Cardiac fibroblast (primary cell): Measurements from ENCODE around the gene PRPS1L1.

Experiments used
- DNase-seq, 2 donors: peaks; one replicate each; pipeline versions ENCODE4 v3.0.0 to v3.0.0-alpha.2; 2010; ENCODE audit warnings: low read depth in 2 of 2
- H3K4me3 ChIP-seq, 2 donors: replicated peaks in 1 of 2; 1 replicate in 1 of 2; 2 replicates in 1 of 2; pipeline ENCODE4 v1.5.1; 2011; ENCODE audit warnings: low read depth in 2 of 2, low read length in 2 of 2, mild to moderate bottlenecking in 2 of 2, moderate library complexity in 1 of 2
- CTCF ChIP-seq: IDR thresholded peaks from one replicate; pipeline ENCODE4 v1.5.1; 2011; ENCODE audit warnings: low read depth, mild to moderate bottlenecking, low read length, inconsistent platforms

The PRPS1L1 gene

GRCh38 chr7:18053941-18054340 is 26.3 kb upstream of the PRPS1L1 start:
- H3K4me3 ChIP-seq = no peak overlapping the region
- TF ChIP-seq CTCF = no peak
- DNase-seq = no peak

- no peak overlapping the region for H3K4me3 ChIP-seq
- TF ChIP-seq CTCF = no peak
- DNase-seq = peak in 1 of 2 donors; percentile 18
These were observed 25.7 kb upstream of the PRPS1L1 start for GRCh38 chr7:18053177-18053928.

DNA sequence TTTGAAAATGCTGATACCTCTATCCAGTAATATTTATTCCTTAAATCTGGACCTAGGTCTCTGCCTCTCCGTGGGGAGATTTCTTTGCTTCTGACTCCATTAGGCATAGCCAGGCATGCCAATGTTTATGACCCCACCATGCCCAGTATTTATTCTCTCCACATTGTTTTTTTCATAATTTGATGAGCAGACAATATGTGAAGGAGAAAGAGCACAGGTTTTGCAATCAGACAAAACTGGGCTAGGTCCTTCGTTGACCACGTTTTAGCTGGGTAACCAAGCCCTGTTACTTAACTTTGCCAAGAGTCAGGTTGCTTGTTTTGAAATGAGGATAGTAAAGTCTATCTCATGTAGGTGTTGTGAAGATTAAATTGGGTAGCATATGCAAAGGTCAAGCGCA is 21.6 kb upstream of the PRPS1L1 start:
- DNase-seq = no peak
- no peak for TF ChIP-seq CTCF
- no peak overlapping the region for H3K4me3 ChIP-seq

DNA sequence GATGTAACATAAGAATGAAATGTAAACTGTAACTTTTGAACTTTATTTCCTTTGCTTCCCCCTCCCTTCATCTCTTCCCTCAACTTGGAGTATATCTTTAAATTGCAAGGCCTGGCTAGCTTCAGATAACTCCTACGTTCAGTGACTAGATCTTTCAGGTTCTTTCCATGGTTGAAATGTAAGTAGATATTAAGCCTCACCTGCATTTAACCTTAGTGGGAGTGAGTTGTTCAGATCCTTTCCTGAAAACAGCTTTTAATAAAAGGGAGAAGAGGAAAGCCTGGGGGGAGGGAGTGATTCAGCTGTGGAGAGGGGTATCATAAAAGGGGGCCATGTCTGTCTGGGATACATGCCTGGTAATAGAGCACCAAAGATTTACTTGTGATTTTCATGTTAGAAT is 19.0 kb upstream of the PRPS1L1 start:
- H3K4me3 ChIP-seq = no peak overlapping the region
- no peak for DNase-seq
- TF ChIP-seq CTCF = no peak

GRCh38 chr7:18045171-18045570 is 17.5 kb upstream of the PRPS1L1 start:
- no peak for DNase-seq
- no peak for TF ChIP-seq CTCF
- H3K4me3 ChIP-seq = no peak overlapping the region

GRCh38 chr7:18041191-18041590 is 13.5 kb upstream of the PRPS1L1 start:
- no peak overlapping the region for H3K4me3 ChIP-seq
- DNase-seq = no peak
- no peak for TF ChIP-seq CTCF

DNA sequence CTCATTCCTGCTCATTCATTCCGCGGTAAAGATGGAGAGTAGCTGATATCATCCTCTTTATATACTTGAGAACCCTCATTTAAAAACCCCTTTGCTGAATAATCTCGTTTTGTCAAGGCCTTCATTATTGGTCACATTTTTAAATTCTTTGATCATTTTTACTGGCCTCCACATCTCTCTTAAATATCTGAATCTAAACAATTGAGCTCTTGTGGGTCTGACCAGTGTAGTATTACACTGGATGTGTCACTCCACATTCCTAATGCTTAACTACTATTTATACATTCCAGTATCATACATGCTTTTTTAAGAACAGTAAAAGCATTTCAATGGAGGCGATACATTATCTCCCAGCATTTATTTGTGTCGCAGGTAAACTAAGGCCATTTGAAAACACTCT is 12.6 kb upstream of the PRPS1L1 start:
- H3K4me3 ChIP-seq = no peak overlapping the region
- peak; percentile 33 to 62 for DNase-seq
- no peak for TF ChIP-seq CTCF
